Measurements from ENCODE around the gene MISFA.
A peak's percentile ranks its signal among the peaks of the same experiment; 100 is the strongest.
"Not testable (repeated sequence)": the region's sequence is repeated elsewhere in the genome, so short reads cannot be mapped to it uniquely, and the experiment has no call there.

Gene MISFA

DNA sequence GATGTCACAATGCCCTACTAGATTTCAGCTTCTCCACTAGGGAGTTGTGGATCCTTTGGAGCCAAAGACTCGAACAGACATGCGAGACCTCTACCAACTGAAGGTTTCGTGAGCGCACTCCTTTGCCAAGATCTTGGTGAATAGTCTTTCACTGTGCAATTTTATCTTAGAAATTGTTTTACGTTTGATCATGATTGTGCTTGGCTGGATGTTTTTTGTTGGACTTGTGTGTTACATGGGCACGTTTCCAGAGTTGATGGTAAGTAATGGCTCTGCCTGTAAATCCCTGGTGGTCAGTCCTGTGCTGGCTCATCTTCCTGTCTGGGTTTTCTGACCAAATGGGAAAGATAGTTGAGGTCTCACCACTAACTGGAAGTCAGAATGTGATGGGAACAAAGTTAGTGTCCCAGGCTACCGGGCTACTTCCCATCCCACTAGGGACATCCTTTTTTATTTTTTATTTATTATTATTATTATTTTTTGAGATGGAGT is at the start of gene MISFA:
Gene MISFA (plus strand): TSS at position 51 of the 492 bp plus-strand sequence. CDS start 140 bp downstream, at position 191.
- DNase-seq: no peak

DNA sequence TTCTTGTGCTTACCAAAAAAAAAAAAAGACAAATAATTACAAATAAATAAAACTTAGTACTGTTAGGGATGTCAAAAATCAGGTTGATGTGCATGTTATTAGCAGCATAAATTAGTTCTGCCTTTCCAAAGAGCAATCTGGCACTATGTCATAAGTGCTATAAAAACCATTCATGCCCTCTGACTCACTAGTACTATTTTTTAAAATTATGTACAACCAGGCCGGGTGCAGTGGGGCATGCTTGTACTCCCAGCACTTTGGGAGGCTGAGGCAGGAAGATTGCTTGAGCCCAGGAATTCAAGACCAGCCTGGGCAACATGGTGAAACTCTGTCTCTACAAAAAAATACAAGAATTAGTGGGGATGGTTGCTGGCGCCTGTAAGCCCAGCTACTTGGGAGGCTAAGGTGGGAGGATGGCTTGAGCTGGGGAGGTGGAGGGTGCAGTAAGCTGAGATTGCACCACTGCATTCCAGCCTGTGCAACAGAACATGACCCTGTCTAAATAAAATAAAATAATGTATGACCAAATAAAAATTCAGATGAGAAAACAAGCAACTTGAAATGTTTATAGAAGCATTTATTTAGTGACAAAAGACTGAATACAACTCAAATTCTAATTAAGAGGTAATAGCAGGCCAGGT is 36.4 kb upstream of the MISFA start:
- DNase-seq: no peak

DNA sequence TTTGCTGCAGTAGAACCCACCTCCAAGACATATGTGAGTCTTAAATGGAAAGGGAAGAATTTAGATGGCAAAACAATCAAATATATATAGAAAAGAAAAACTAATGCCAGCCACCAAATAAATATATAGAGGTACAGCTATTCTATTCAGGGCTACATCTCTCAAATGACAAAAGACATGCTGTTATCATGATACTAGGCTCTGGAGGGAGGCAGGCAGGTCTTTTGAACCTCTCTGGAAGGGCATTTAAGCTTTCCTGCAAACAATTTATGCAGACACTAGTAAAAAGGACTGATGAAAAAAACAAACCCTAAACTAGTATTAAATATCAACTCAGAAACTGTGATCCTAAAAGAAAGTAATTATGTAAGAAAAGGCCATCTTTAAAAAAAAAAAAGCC is 35.4 kb upstream of the MISFA start:
- no peak for DNase-seq

DNA sequence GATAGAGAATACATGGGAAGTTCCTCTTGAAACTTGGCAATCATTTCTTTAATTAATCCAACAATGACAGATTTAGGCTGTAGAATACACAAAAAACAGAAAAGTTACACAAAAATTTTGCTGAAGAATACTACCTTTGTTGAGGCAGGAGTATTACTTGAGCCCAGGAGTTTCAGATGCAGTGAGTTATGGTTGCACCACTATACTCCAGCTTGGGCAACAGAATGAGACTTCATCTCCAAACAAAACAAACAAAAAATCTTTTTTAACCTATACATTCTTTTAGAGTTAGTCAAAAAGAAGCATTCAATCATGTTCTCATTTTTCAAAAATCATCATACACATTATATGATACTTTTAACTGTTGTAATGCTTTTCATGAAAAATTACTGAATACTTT is 33.2 kb upstream of the MISFA start:
- no peak for DNase-seq

DNA sequence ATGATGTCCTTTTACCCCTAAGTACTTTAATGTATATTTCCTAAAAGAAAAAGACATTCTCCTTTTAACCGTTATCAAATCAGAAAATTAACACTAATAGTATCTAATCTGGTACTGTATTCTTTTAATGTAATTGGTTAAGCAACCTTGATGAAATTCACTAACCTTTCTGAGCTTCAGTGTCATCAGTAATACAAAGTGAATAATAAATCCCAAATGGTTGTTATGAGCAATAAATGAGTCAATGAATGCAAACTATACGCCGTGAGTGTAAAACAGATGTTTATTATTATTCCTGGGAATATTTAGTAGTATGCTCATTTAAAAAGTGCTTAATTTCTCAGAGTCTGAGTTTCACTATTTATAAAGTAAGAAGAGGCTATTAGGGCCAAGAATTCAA is 32.5 kb upstream of the MISFA start:
- no peak for DNase-seq

- DNase-seq: no peak
These were observed 24.2 kb upstream of the MISFA start for GRCh38 chr11:18575361-18575760.

DNA sequence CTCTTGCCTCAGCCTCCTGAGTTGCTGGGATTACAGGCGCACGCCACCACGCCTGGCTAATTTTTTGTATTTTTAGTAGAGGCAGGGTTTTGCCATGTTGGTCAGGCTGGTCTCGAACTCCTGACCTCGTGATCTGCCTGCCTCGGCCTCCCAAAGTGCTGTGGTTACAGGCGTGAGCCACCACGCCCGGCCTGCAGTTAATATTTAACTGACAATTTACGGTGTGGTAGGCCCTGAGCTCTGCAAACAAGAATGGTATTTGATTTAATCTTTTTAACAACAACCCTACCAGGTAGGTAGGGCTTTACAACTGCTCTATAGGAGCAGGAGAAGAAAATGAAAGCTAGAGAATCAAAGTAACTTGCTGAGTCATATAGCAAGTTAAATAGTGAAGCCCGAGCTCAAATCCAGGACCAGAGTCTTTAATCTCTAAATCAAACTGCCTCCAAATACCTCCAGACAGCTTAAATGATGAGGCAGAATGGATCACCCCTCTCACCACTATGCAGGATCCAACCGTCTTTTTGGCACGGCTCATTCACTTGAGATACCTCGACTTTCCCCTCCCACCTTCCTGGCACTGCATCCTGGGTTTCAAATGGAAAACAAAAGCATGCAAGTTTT is 20.5 kb upstream of the MISFA start:
- no peak for DNase-seq

DNA sequence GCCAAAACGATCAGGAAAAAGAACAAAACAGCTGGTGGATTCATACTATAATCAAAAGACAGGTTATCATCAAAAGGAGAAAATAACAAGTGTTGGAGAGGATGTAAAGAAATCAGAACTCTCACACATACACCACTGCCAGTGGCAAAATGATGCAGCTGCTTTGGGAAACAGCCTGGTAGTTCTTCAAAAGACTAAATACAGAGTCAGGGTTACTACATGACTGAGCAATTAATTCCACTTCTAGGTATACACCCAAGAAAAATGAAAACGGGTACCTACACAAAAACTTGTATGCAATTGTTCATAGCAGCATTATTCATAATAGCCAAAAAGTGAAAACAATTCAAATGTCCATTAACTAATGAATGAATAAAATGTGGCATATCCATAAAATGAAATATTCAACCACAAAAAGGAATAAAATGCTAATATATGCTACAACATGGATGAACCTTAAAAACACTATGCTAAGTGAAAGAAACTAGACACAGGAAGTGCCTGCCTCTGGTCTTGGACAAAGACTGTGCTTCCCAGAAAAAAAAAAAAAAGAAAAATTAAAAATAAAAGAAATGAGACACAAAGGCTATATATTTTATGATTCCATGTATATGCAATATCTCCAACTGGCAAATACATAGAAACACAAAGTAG is 19.3 kb upstream of the MISFA start:
- DNase-seq: no peak

- DNase-seq: no peak
These were observed 17.8 kb upstream of the MISFA start for GRCh38 chr11:18581825-18582224.

DNA sequence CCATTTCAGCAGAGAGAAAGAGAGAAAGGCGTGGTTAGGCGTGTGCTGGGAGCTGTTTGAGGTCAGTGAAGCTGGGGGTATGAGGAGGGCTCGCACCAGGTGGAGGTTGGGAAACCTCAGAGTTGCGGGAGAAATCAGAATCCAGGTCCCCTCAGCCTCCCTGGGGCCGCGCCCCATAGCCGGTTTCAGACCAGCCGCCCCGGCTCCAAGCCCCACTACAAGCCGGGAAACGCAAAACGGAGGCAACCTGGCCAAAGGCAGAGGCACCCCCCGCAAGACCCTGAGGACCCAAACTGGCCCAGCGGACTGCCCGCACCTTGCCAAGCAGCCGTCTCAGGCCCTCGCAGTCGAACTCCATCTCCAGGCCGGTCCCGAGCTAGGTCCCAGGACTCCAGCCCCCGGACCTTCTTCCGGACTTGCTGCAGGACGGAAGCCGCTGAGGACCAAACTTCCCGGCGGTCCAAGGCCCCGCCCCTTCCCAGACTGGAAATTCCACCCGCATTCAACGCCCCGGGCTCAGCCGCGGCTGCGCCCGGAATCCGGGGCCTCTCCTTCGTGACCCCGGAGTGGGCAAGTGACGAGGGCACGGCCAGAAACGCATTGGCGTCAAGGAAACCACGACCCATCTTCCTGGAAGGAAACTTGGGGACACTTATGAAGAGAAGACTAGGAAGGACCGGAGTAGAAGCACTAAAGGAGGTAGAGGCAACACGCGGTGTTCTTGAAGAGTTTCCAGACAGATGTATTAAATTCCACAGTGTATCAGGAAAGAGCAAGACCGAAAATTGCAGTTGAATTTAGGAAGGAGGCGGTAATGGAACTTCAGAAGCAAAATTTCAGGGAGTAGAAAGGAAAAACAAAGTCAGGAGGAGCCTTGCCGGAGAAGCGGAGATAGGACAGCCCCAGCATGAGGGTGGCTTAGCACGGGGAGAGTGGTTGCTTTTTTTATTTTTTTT is 11.0 kb upstream of the MISFA start, which contains the start of gene UEVLD:
Gene UEVLD (minus strand): TSS at position 438 of the 956 bp plus-strand sequence. CDS start 80 bp downstream, at position 358.
- DNase-seq: peak; percentile 86

DNA sequence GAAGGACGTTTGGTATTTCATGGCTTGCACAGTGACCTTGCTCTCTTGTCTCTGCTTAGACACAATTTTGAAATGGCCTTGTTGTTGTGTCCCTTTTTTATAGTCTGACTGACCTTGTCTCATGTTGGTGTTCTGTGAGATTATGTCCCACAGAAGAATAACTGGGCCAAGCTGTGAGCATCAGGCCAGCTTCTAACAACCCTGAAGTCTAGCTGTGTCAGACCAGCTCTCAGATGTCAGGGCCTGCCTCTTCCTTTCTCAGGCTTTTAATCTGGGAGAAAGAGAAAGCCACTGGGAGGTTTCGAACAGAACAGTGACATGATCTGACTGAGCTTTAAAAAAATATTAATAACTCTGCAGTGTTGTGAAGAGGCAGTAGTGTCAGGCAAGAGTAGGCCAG is 9.0 kb upstream of the MISFA start:
- no peak for DNase-seq

DNA sequence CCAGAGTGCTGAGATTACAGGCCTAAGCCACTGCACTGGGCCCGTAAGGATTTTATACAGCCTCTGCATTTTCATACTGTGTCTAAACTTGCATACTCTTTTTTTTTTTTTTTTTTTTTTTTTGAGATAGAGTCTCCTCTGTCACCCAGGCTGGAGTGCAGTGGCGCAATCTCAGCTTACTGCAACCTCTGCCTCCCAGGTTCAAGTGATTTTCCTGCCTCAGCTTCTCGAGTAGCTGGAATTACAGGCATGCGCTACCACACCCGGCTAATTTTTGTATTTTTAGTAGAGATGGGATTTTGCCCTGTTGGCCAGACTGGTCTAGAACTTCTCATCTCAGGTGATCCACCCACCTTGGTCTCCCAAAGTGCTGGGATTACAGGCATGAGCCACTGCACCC is 5.5 kb upstream of the MISFA start:
- not testable (repeated sequence) for DNase-seq

- no peak for DNase-seq
These were observed 4.4 kb upstream of the MISFA start for GRCh38 chr11:18594999-18595749.

DNA sequence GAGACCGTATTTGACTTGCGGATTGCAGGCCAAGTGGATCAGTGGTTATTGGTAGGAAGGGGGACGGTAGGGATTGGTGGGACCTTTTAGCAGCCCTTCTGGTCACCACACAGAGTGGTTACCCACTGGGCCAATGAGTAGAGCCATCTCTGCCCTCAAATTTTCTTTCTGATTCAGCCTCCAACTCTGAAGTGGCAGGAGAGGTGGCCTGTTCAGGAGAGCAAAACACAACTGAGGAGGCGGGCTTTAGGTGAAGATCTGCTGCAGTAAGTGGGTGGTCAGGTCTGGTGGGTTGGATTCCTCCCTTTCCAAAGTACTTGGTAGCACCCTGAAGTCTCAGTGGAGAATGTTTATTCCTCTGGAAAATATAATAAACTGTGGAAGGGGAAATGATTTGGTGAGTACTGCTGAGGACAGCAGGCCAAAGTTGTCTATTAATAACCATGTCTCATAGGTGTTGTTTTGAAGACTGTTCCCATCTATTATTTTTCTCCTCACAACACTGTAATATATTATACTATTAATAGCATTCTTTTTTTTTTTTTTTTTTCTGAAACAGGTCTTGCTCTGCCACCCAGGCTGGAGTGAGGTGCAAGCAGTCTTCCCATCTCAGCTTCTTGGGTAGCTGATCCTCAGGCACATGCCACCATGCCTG is 1.5 kb downstream of the MISFA start:
- DNase-seq: no peak

DNA sequence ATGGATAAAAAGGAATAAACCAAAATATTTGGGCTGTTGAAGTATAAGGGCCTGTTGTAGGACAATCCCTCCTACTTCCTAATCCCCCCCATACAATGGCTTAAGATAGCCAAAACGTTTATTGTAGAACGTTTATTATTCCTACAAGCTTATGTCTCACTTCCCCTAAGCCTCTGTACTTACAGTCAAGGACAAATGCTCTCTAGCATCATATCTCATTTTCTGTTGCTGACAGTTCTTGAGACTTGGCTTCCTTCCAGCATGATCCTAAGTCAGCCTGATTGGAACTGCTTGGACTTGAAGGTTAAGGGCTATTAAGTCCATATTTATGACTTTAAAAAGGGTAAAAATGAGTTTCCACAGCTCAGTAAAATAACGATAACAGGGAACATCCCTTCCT is 8.8 kb downstream of the MISFA start:
- no peak for DNase-seq

- DNase-seq: no peak
These were observed 11.6 kb downstream of the MISFA start for GRCh38 chr11:18611196-18611595.

- DNase-seq: no peak
These were observed 12.8 kb downstream of the MISFA start for GRCh38 chr11:18612394-18612793.

GRCh38 chr11:18614667-18615066 is 15.1 kb downstream of the MISFA start:
- DNase-seq: no peak

GRCh38 chr11:18615628-18616392 is 16.2 kb downstream of the MISFA start:
- no peak for DNase-seq

GRCh38 chr11:18617688-18618341 is 18.2 kb downstream of the MISFA start:
- DNase-seq: peak; percentile 37
